Activated CD8-positive, alpha-beta memory T cell treated with anti-CD3 and anti-CD28 coated beads for 36 hours (primary cell): Measurements from ENCODE around the gene CDH3. TPM values are rescaled to one million over a fixed set of nuclear protein-coding genes. Genes with fewer than 3 reads are reported as not detected.

Experiments
- total RNA-seq, 2 experiments: library from RNA; stranded (reverse); gene quantifications; one replicate each; pipeline ENCODE4 v1.2.3, GENCODE V29; 2021

CDH3 gene
- total RNA-seq, 2 experiments from 2014 or later: not detected

Other genes with a start within 250 kb of the CDH3 start
- gene SMPD3, start 196.8 kb upstream of the CDH3 start, total RNA-seq: under 1 TPM; 0.19 TPM
- 10 to 100 TPM; 21.2 to 23.2 TPM for gene ZFP90, start 106.0 kb upstream of the CDH3 start, total RNA-seq
- not detected for gene CDH1, start 92.0 kb downstream of the CDH3 start, total RNA-seq
- gene TANGO6, start 198.2 kb downstream of the CDH3 start, total RNA-seq: 10 to 100 TPM; 28.1 to 32.6 TPM